GM19467 (cell line): ENCODE data around the gene SRM.
"Not testable (repeated sequence)": the region's sequence is repeated elsewhere in the genome, so short reads cannot be mapped to it uniquely, and the experiment has no call there.

Experiments
- ATAC-seq: cut with Tn5 transposase; IDR thresholded peaks from one replicate; pipeline ENCODE4 v1.9.1; 2021; ENCODE audit warnings: mild to moderate bottlenecking, moderate library complexity; ENCODE audit not compliant: unreplicated experiment

The SRM gene

GRCh38 chr1:11045428-11046269 lies 14.2 kb downstream of the SRM start:
- ATAC-seq, result no peak

GRCh38 chr1:11044849-11045427 lies 14.9 kb downstream of the SRM start:
- no peak for ATAC-seq

GRCh38 chr1:11044086-11044848 lies 15.6 kb downstream of the SRM start:
- ATAC-seq, result no peak

DNA sequence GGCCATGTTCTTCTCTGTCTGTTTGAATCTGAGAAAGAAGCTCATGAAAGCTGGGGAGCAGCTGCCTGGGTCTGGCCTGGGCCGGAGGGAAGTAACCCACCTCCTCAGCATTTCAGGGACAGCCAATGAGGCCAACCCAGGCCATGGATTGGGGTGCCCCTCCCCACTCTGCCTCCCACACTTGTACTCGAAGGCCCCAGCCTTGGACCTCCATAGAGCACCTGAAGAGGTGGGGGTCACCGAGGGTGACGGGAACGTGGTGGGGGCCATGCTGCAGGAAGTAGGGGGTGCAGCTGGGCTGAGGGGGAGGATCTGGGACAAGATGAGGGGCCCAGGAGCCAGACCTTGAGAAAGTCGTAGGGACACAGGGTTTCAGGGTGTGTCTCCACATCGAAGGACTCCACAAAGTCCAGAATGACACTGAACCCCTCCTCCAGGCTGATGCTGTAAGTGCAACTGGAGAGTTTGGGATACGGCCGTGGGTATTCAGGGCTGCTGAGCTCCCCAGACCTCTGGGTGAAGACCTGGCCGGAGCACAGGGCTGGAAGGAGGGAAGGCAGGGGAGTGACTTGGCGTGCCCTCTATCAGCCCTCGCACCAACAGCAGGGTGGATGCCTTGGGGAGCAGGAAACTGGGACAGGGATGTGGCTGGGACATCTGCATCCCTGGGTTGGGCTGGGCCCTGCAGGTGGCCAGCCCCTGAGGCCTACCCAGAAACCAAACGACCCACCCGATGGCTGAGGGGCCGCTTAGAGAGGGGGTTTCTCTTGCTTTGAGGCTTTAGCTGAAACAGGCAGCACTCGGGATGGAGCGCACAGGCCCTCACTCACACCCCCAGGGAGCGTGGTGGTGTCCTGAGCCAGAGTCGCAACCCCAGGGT lies 16.6 kb downstream of the SRM start:
- no peak for ATAC-seq

GRCh38 chr1:11042065-11042464 lies 17.8 kb downstream of the SRM start:
- no peak for ATAC-seq

DNA sequence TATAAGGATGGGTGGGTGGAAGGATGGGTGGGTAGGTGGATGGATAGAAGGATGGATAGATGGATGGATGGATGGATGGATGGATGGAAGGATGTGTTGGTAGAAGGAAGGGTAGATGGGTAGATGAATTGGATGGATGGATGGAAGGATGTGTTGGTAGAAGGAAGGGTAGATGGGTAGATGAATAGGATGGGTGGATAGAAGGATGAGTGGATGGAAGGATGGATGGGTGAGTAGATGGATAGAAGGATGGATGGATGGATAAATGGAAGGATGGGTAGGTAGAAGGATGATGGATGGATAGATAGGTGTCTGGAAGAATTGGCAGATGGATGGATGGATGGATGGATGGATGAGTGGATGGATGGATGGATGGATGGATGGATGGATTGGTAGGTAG lies 18.8 kb downstream of the SRM start:
- no peak for ATAC-seq

DNA sequence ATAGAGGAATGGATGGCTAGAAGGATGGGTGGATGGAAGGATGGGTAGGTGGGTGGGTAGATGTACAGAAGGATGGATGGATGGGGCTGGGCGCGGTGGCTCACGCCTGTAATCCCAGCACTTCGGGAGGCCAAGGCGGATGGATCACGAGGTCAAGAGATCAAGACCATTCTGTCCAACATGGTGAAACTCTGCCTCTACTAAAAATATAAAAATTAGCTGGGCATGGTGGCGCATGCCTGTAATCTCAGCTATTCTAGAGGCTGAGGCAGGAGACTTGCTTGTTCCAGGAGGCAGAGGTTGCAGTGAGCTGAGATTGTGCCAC lies 19.8 kb downstream of the SRM start:
- ATAC-seq, result not testable (repeated sequence)

- ATAC-seq, result no peak
Observed at GRCh38 chr1:11039351-11040104, 20.3 kb downstream of the SRM start.

DNA sequence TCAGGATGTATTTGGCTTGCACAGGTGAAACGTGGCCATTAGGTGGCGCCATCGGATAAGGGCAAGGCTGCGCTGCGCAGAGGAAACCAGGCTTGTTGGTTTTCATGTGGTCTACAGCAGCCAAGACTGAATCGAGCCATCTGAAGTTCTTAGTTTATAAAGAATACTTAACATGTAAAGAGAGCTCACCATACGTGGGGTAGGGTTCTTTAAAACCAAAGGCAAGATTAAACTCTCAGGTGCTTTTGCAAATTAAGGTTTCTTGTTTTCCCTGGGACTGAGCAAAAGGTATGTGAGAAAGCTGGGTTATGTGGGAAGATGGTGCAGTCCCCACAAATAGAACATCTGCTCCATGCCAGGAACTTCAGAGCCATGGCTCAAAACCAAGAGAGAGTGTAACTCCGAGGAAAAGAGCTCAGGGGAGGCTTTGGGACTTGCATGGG lies 22.1 kb downstream of the SRM start:
- ATAC-seq, result no peak

DNA sequence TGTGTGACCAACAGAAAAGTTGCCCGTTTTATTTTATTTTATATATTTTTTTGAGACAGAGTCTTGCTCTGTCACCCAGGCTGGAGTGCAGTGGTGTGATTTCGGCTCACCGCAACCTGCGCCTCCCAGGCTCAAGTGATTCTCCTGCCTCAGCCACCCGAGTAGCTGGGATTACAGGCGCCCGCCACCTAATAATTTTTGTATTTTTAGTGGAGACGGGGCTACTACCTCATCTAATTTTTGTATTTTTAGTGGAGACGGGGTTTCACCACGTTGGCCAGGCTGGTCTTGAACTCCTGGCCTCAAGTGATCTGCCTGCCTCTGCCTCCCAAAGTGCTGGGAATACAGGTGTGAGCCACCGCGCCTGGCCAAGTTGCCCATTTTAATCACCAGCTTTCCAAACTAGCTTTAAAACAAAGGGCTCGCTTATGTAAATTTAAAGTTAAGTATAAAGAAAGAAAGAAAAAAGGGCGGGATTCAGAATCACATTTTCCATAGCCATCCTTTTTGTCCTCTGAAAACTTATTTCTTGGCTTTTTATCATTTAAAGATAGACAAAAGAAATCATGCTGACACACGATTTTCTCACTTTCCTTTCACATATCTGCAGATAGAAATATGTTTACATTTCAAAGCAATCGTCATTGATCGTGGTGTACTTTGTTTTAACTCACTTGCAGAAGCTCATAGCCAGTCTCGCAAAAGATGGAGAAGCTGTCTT lies 22.6 kb downstream of the SRM start:
- not testable (repeated sequence) for ATAC-seq

- no peak for ATAC-seq
Observed at GRCh38 chr1:11031624-11032262, 28.1 kb downstream of the SRM start.

DNA sequence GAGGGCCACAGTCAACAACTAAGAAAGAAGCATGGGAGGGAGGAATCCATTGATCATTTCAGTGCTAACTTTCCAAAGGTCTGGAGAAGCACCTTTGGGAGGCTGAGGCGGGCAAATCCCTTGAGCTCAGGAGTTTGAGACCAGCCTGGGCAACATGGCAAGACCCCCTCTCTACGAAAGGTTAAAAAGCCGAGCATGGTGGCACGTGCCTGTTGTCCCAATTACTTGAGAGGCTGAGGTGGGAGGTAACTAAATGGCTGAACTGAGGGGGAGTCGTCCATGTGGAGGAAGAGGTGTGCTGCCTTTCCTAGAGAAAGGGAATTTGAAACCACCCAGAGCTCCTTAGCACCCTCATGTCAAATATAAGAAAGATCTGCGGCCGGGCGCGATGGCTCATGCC lies 29.0 kb downstream of the SRM start:
- no peak for ATAC-seq

DNA sequence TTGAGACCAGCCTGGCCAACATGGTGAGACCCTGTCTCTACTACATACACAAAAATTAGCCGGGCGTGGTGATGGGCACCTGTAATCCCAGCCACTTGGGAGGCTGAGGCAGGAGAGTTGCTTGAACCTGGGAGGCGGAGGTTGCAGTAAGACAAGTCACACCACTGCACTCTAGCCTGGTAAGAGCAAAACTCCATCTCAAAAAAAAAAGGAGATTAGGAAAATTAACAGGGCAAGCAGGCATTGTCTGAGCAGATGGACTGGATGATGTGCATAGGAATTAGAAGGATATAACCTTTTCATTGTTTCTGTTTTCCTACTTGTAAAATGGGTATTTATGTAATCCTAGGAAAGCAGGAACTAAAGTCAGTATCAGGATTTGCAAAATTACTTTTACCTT lies 31.8 kb downstream of the SRM start:
- no peak for ATAC-seq

- ATAC-seq, result no peak
Observed at GRCh38 chr1:11027316-11027715, 32.5 kb downstream of the SRM start.

DNA sequence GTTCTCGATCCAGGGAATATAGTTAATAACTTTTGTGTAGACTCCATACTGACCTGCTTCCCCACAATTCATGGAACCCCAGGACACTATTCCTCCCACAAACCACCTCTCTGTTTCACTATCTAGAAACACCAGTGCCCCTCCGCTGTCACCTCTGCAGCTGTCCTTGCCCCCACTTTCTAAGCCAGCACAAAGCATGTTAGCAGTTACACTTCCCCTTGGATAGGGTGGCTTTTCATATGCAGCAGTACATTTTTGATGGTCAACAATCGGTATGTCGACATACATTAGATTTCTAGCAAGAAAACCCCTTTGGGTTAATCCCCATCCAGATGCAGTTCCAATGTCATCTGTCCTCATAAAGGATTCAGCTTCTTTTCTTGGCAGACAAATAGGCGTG lies 32.9 kb downstream of the SRM start:
- no peak for ATAC-seq

DNA sequence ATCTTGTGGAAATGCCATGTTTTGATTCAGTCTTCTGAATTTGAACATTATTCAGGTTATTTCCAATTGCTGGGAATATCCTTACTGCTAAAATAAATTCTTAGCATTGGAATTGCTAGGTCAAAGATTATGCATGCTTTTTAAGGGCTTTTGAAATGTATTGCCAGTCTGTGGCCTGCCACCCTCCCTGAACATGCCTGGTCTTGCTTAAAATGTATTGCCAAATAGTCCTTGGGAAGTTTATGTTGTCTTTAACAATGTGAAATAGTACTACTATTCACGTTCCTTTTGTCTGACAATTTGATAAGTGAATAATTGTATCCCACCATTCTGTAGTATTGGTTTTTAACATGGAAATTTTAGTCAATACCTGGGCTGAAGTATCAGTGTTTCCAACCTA lies 33.8 kb downstream of the SRM start:
- no peak for ATAC-seq

DNA sequence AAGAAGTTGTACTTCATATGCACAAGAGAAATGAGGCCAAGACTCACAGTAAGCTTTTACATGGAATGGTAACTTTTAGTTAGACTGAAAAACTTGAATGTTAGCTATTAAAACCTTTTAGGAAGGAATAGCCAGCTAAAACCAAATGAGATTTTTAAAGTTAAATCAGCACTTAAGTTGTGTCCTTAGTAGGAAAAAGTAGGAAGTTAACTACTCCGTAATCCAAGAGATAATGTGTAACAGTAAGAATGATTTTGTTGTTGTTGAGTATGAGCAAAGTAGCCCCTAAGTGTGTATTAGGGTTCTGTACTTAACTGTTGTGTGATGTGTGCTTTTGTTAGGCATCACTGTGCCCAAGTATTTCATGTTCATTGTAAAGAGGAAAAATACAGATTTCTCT lies 34.2 kb downstream of the SRM start:
- ATAC-seq, result no peak

- ATAC-seq, result no peak
Observed at GRCh38 chr1:11024874-11025203, 35.0 kb downstream of the SRM start.

DNA sequence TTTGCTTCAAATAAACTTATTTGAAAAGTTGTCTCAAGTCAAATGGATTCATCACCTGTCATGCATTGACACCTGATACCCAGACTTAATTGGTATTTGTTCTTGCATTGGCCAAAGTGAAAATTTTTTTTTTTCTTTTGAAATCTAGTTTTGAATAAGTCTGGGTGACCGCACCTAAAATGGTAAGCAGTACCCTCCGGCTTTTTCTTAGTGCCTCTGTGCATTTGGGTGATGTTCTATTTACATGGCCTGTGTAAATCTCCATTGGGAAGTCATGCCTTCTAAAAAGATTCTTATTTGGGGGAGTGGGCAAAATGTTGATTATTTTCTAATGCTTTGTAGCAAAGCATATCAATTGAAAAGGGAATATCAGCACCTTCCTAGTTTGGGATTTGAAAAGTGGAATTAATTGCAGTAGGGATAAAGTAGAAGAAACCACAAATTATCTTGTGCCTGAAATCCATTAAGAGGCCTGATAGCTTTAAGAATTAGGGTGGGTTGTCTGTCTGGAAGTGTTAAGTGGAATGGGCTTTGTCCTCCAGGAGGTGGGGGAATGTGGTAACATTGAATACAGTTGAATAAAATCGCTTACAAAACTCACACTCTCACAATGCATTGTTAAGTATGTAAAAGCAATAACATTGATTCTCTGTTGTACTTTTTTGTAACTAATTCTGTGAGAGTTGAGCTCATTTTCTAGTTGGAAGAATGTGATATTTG lies 35.5 kb downstream of the SRM start:
- no peak for ATAC-seq
